Right lobe of liver (tissue), 4 donors: ENCODE results near the gene TBX1.

Source experiments
- POLR2A ChIP-seq: fragments of 450-650 bp; IDR thresholded peaks from one replicate; pipeline ENCODE4 v1.6.1; 2017; ENCODE audit warnings: antibody characterized with exemption, mild to moderate bottlenecking
- TF ChIP-seq, protein P1 (sequence below), 4 donors: fragments of 200-600 bp in 3 of 4; fragments of 450-650 bp in 1 of 4; IDR thresholded peaks; one replicate each; pipeline versions ENCODE4 v1.5.1 to v1.8.0; 2016 to 2022; ENCODE audit warnings: antibody characterized with exemption in 4 of 4, mild to moderate bottlenecking in 2 of 4
- donor health status: DM: no; HTN: no; CAD: no.
- donor health status: DM: no; HTN: no; CAD: no.
- donor health status: DM: no; HTN: yes; CAD: no.

DNA sequence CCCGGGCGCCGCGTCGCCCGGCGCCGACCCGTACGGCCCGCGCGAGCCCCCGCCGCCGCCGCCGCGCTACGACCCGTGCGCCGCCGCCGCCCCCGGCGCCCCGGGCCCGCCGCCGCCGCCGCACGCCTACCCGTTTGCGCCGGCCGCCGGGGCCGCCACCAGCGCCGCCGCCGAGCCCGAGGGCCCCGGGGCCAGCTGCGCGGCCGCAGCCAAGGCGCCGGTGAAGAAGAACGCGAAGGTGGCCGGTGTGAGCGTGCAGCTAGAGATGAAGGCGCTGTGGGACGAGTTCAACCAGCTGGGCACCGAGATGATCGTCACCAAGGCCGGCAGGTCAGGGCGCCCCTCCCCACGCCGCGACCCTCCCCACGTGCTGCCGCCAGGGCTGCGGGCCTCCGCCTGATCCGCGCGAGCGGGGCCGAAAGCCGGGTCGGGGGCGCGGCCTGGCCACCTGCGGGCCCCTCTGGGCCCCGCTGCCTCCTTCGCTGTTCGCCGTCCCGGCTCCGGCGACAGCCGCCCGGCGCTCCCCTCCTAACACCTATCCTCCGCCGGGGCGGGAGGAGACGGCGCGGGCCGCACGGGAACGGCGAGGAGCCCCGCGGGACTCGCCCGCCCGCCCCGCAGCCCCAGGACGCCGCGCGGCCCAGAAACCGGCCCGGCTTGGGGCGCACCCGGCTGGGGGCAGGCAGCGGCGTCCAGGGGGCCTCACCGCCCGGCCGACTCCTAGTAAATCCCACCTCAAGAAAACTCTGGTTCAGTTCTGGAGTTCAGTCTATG lies 560 bp downstream of the TBX1 start:
- TF ChIP-seq, protein P1, sequence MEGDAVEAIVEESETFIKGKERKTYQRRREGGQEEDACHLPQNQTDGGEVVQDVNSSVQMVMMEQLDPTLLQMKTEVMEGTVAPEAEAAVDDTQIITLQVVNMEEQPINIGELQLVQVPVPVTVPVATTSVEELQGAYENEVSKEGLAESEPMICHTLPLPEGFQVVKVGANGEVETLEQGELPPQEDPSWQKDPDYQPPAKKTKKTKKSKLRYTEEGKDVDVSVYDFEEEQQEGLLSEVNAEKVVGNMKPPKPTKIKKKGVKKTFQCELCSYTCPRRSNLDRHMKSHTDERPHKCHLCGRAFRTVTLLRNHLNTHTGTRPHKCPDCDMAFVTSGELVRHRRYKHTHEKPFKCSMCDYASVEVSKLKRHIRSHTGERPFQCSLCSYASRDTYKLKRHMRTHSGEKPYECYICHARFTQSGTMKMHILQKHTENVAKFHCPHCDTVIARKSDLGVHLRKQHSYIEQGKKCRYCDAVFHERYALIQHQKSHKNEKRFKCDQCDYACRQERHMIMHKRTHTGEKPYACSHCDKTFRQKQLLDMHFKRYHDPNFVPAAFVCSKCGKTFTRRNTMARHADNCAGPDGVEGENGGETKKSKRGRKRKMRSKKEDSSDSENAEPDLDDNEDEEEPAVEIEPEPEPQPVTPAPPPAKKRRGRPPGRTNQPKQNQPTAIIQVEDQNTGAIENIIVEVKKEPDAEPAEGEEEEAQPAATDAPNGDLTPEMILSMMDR (IDR thresholded peaks at IDR 0.05) = no peak
- no peak for TF ChIP-seq POLR2A
